ENCODE results near the gene C13orf42. TPM values are rescaled to one million over a fixed set of nuclear protein-coding genes. Genes with fewer than 3 reads are reported as not detected.

Gene C13orf42
- total RNA-seq, 1 donor from 2014 or later = not detected

DNA sequence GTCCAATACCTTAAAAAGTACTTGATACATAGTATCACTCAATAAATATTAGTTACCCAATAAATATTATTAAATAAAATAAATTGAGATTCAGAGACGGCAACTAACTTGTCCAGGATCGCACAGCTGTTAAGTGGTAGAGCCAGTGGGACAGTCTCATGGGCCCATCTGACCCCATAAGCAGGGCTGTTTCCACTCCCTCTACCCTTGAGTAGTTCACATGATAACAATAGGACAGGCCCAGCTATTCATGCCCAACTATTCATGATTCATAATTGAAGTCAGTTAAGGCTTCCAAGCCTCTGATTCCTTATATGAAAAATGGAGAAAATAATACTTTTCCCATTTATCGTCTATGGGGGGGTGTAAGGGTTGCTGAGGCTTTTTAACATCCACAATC is 78.2 kb downstream of the C13orf42 start:
- ATAC-seq = no peak

Other genes with a start within 250 kb of the C13orf42 start
- 19.2 TPM for gene RNASEH2B, start 201.5 kb downstream of the C13orf42 start, total RNA-seq
- 0.72 TPM for gene FAM124A, start 111.1 kb upstream of the C13orf42 start, total RNA-seq
- not detected for gene SERPINE3, start 228.4 kb upstream of the C13orf42 start, total RNA-seq